ENCODE data around the gene LIG3. TPM values are rescaled to one million over a fixed set of nuclear protein-coding genes. Genes with fewer than 3 reads are reported as not detected.
"Not testable (repeated sequence)": the region's sequence is repeated elsewhere in the genome, so short reads cannot be mapped to it uniquely, and the experiment has no call there.

LIG3 gene
- total RNA-seq = 22.1 TPM
- 10 to 100 TPM; 21.6 to 26.6 (median 23.1) TPM for polyA plus RNA-seq (ENCODE audit: insufficient read depth in 1 of 8, insufficient read length in 8 of 8, low replicate concordance in 1 of 8)
- long read RNA-seq, donor 1 = 0 reads
- long read RNA-seq, donor 2 = 0 reads
- long read RNA-seq, donor 3, full-length matches to known transcripts = 1 of 1 reads
- long read RNA-seq, donor 3, partial matches to known transcripts = 0 of 1 reads
- long read RNA-seq, donor 3, other reads (novel, unspliced or antisense) = 0 of 1 reads
- long read RNA-seq, donor 4, partial matches to known transcripts = 0 of 2 reads
- long read RNA-seq, donor 4, other reads (novel, unspliced or antisense) = 0 of 2 reads
- long read RNA-seq, donor 5, full-length matches to known transcripts = 4 of 4 reads
- long read RNA-seq, donor 5, partial matches to known transcripts = 0 of 4 reads
- long read RNA-seq, donor 5, other reads (novel, unspliced or antisense) = 0 of 4 reads
- long read RNA-seq, donor 6, full-length matches to known transcripts = 2 of 2 reads
- long read RNA-seq, donor 6, partial matches to known transcripts = 0 of 2 reads
- long read RNA-seq, donor 6, other reads (novel, unspliced or antisense) = 0 of 2 reads
- long read RNA-seq, donor 7, full-length matches to known transcripts = 2 of 15 reads
- long read RNA-seq, donor 7, partial matches to known transcripts = 13 of 15 reads
- long read RNA-seq, donor 7, other reads (novel, unspliced or antisense) = 0 of 15 reads
- long read RNA-seq, donor 8 = 0 reads
- long read RNA-seq, donor 9, partial matches to known transcripts = 0 of 1 reads
- long read RNA-seq, donor 9, other reads (novel, unspliced or antisense) = 0 of 1 reads
- long read RNA-seq, donor 10, partial matches to known transcripts = 0 of 1 reads
- long read RNA-seq, donor 10, other reads (novel, unspliced or antisense) = 0 of 1 reads
- long read RNA-seq, donor 11, full-length matches to known transcripts = 2 of 2 reads
- long read RNA-seq, donor 11, partial matches to known transcripts = 0 of 2 reads
- long read RNA-seq, donor 11, other reads (novel, unspliced or antisense) = 0 of 2 reads

- peak; percentile 98 for DNase-seq
- under 1% methylated on average over 39 of the region's 39 CpGs for WGBS (ENCODE audit: insufficient coverage)
These were observed at the start of gene LIG3 for GRCh38 chr17:34980353-34980680. LIG3 (plus strand) TSS chr17:34980512; CDS start chr17:34983006, 2,494 bp downstream.

GRCh38 chr17:34950780-34951179 is 29.5 kb upstream of the LIG3 start:
- H3K36me3 ChIP-seq (ENCODE audit: control insufficient read depth, insufficient read depth, low read length); H3K4me1 ChIP-seq (ENCODE audit: control insufficient read depth, insufficient read depth, low read length); DNase-seq; H3K27me3 ChIP-seq (ENCODE audit: control insufficient read depth, insufficient read depth, low read length); H3K27ac ChIP-seq (ENCODE audit: low read length); H3K4me3 ChIP-seq (ENCODE audit: low read length); H3K9me3 ChIP-seq (replicated peaks; ENCODE audit: control insufficient read depth, low read depth, low read length): not testable (repeated sequence)
- WGBS (ENCODE audit: insufficient coverage) = 50% methylated on average over 1 of the region's 4 CpGs

More at GRCh38 chr17:34980353-34980680, at the start of gene LIG3:
- H3K36me3 ChIP-seq (ENCODE audit: control insufficient read depth, insufficient read depth, low read length) = peaks cover 10% of the 10 kb centered on the region
- H3K27me3 ChIP-seq (ENCODE audit: control insufficient read depth, insufficient read depth, low read length) = no peaks in the 10 kb centered on the region
- peak within 1 kb of the TSS; percentile 97 for H3K27ac ChIP-seq (ENCODE audit: low read length)
- peak within 1 kb of the TSS; percentile 78 for H3K4me3 ChIP-seq (ENCODE audit: low read length)
- no peaks in the 10 kb centered on the region for H3K9me3 ChIP-seq (replicated peaks; ENCODE audit: control insufficient read depth, low read depth, low read length)
- peaks cover 6% of the 10 kb centered on the region for H3K4me1 ChIP-seq (ENCODE audit: control insufficient read depth, insufficient read depth, low read length)

DNA sequence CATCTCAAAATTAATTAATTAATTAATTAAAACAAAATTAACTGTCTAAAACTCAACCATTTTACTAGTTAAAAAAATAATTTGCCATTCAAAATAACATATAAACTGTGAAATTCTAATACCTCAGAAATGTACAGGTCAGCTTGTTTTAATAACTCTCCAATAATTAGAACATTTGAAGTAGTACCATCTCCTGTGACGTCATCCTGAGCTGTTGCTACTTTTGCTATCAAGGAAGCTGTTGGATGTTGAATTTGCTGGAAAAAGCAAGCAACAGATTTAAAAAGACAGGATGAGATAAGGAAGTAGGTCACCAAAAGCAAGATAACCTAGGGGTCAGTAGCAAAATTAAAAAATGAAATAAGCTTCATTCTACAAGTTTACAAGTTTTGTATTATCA is 21.9 kb upstream of the LIG3 start:
- H3K4me3 ChIP-seq (ENCODE audit: low read length) = no peak overlapping the region
- H3K36me3 ChIP-seq (ENCODE audit: control insufficient read depth, insufficient read depth, low read length) = peaks cover 3% of the 10 kb centered on the region
- H3K4me1 ChIP-seq (ENCODE audit: control insufficient read depth, insufficient read depth, low read length) = peaks cover 6% of the 10 kb centered on the region
- H3K27ac ChIP-seq (ENCODE audit: low read length) = no peak overlapping the region
- H3K27me3 ChIP-seq (ENCODE audit: control insufficient read depth, insufficient read depth, low read length) = no peaks in the 10 kb centered on the region
- H3K9me3 ChIP-seq (replicated peaks; ENCODE audit: control insufficient read depth, low read depth, low read length) = no peaks in the 10 kb centered on the region
- no peak for DNase-seq
- WGBS (ENCODE audit: insufficient coverage) = no CpG with 5 or more reads among the region's 1 CpG

- peak within 1 kb of the TSS; percentile 90 for H3K4me3 ChIP-seq (ENCODE audit: low read length)
- under 1% methylated on average over 64 of the region's 65 CpGs for WGBS (ENCODE audit: insufficient coverage)
- peak; percentile 99 for DNase-seq
- no peaks in the 10 kb centered on the region for H3K9me3 ChIP-seq (replicated peaks; ENCODE audit: control insufficient read depth, low read depth, low read length)
- H3K27me3 ChIP-seq (ENCODE audit: control insufficient read depth, insufficient read depth, low read length) = no peaks in the 10 kb centered on the region
- peaks cover 11% of the 10 kb centered on the region for H3K36me3 ChIP-seq (ENCODE audit: control insufficient read depth, insufficient read depth, low read length)
- H3K27ac ChIP-seq (ENCODE audit: low read length) = peak within 1 kb of the TSS; percentile 94
- H3K4me1 ChIP-seq (ENCODE audit: control insufficient read depth, insufficient read depth, low read length) = peaks cover 6% of the 10 kb centered on the region
These were observed 19.0 kb upstream of the LIG3 start, which contains the start of the genes CCT6B and ZNF830 for GRCh38 chr17:34961093-34961911. CCT6B (minus strand) TSS chr17:34961460; CDS start chr17:34961393, 67 bp downstream. ZNF830 (plus strand) TSS chr17:34961540; CDS start chr17:34961567, 27 bp downstream.

DNA sequence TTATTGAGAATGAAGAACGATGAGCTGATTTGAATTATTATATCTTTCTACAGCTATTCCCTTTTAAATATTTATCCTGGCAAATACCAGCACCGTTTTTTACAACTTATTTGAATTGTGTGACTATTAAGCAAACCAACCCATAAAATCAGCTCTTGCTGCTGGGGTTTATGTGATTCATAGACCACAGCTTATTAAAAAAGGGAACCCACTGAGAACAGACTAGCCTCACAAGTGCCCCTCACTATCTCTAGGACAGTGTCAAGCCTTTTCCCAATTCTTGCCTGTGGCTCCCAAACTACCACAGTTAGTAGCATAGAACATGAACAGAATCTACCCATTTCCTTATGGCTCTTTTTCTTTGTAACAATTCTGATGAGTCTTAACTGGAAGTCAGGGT is 6.1 kb upstream of the LIG3 start:
- DNase-seq = no peak
- WGBS (ENCODE audit: insufficient coverage) = no CpG with 5 or more reads among the region's 2 CpGs
- Histone ChIP-seq H3K36me3 (ENCODE audit: control insufficient read depth, insufficient read depth, low read length) (no peaks in the 10 kb centered on the region), H3K4me1 (ENCODE audit: control insufficient read depth, insufficient read depth, low read length) (no peaks in the 10 kb centered on the region), H3K9me3 (replicated peaks; ENCODE audit: control insufficient read depth, low read depth, low read length) (no peaks in the 10 kb centered on the region), H3K4me3 (ENCODE audit: low read length) (no peak overlapping the region), H3K27me3 (ENCODE audit: control insufficient read depth, insufficient read depth, low read length) (no peaks in the 10 kb centered on the region), H3K27ac (ENCODE audit: low read length) (no peak overlapping the region)

GRCh38 chr17:34974794-34975785 is 5.2 kb upstream of the LIG3 start:
- no peak overlapping the region for H3K27ac ChIP-seq (ENCODE audit: low read length)
- 81% methylated on average over 2 of the region's 3 CpGs for WGBS (ENCODE audit: insufficient coverage)
- H3K36me3 ChIP-seq (ENCODE audit: control insufficient read depth, insufficient read depth, low read length) = no peaks in the 10 kb centered on the region
- no peak overlapping the region for H3K4me3 ChIP-seq (ENCODE audit: low read length)
- DNase-seq = no peak
- H3K27me3 ChIP-seq (ENCODE audit: control insufficient read depth, insufficient read depth, low read length) = no peaks in the 10 kb centered on the region
- H3K9me3 ChIP-seq (replicated peaks; ENCODE audit: control insufficient read depth, low read depth, low read length) = no peaks in the 10 kb centered on the region
- peaks cover 4% of the 10 kb centered on the region for H3K4me1 ChIP-seq (ENCODE audit: control insufficient read depth, insufficient read depth, low read length)

GRCh38 chr17:34979153-34979552 is 1.2 kb upstream of the LIG3 start:
- no peak overlapping the region for H3K4me3 ChIP-seq (ENCODE audit: low read length)
- H3K9me3 ChIP-seq (replicated peaks; ENCODE audit: control insufficient read depth, low read depth, low read length) = no peaks in the 10 kb centered on the region
- no peaks in the 10 kb centered on the region for H3K27me3 ChIP-seq (ENCODE audit: control insufficient read depth, insufficient read depth, low read length)
- no peak overlapping the region for H3K27ac ChIP-seq (ENCODE audit: low read length)
- H3K36me3 ChIP-seq (ENCODE audit: control insufficient read depth, insufficient read depth, low read length) = peaks cover 8% of the 10 kb centered on the region
- 94% methylated on average over 5 of the region's 7 CpGs for WGBS (ENCODE audit: insufficient coverage)
- H3K4me1 ChIP-seq (ENCODE audit: control insufficient read depth, insufficient read depth, low read length) = peaks cover 6% of the 10 kb centered on the region
- no peak for DNase-seq

DNA sequence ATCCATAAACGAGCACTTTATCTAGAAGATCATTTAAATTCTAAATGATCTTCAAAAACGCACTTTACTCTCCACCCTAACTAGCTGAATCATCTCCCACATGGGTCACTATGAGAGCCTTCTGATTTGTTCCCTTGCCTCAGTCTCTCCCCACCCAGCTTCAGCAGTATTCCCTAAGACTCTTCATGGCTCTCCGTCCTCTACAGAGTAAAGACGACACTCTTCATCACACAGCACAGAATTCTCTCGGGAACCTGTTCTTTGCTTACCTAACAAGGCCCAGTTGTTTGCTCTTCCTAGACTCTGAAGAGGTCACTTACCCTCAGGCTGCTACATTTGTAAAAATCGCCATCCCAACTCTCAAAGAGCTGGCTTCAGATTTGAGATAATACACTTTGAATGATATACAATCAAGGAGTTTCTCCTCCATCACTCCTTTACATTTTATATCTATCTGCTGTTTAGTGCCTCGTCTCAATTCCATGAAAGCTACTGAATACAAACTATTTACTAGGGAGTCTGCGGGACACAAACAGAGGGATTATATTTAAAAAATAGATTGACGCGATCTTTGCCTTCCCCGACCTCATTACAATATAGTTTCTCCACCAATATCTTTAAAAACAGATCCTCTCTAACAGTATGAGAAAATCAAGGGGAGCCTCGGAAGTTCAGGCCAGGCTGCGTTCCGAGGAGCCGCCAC is 511 bp upstream of the LIG3 start:
- H3K4me3 ChIP-seq (ENCODE audit: low read length) = peak overlapping the region; percentile 78
- H3K27me3 ChIP-seq (ENCODE audit: control insufficient read depth, insufficient read depth, low read length) = no peaks in the 10 kb centered on the region
- H3K27ac ChIP-seq (ENCODE audit: low read length) = peak overlapping the region; percentile 97
- DNase-seq = peak; percentile 22
- H3K9me3 ChIP-seq (replicated peaks; ENCODE audit: control insufficient read depth, low read depth, low read length) = no peaks in the 10 kb centered on the region
- peaks cover 8% of the 10 kb centered on the region for H3K36me3 ChIP-seq (ENCODE audit: control insufficient read depth, insufficient read depth, low read length)
- 18% methylated on average over 9 of the region's 15 CpGs for WGBS (ENCODE audit: insufficient coverage)
- peaks cover 6% of the 10 kb centered on the region for H3K4me1 ChIP-seq (ENCODE audit: control insufficient read depth, insufficient read depth, low read length)

Measured in muscle of leg (tissue), 16 donors.